Body of pancreas (tissue), 4 donors: ENCODE data around the gene MIS12. TPM values are rescaled to one million over a fixed set of nuclear protein-coding genes. Genes with fewer than 3 reads are reported as not detected.

Source experiments
- ATAC-seq: fragments of 150-250 bp; one replicate; pipeline ENCODE4 v1.9.1; 2016
- DNase-seq, 4 donors: peaks; one replicate each; pipeline ENCODE4 v3.0.0-alpha.2; 2019
- H3K27ac ChIP-seq, 4 donors: fragments of 200-600 bp; sonication (generic); 1 replicate in 3 of 4; 2 replicates in 1 of 4; pipeline versions ENCODE4 v1.5.1 to v1.6.1; 2016 to 2019; ENCODE audit warnings: mild to moderate bottlenecking in 1 of 4, mixed read lengths in 1 of 4, moderate library complexity in 1 of 4
- H3K27me3 ChIP-seq, 2 donors: fragments of 200-600 bp; sonication (generic); one replicate each; pipeline ENCODE4 v1.6.0; 2016; ENCODE audit warnings: mild to moderate bottlenecking in 1 of 2
- H3K36me3 ChIP-seq, 2 donors: fragments of 200-600 bp; sonication (generic); replicated peaks in 1 of 2; 2 replicates each; pipeline ENCODE4 v1.5.1; 2016; ENCODE audit warnings: low read depth in 2 of 2; ENCODE audit not compliant: insufficient read depth in 1 of 2
- H3K4me1 ChIP-seq: fragments of 200-600 bp; sonication (generic); one replicate; pipeline ENCODE4 v1.6.0; 2016
- H3K4me3 ChIP-seq, 2 donors: fragments of 200-600 bp; sonication (generic); 1 replicate in 1 of 2; 2 replicates in 1 of 2; pipeline ENCODE4 v1.5.1; 2016 to 2019
- H3K9me3 ChIP-seq, 3 donors: fragments of 200-600 bp; sonication (generic); 1 replicate in 2 of 3; 2 replicates in 1 of 3; pipeline ENCODE4 v1.5.1; 2016
- POLR2A ChIP-seq, 3 donors: fragments of 450-650 bp; IDR thresholded peaks; one replicate each; pipeline ENCODE4 v1.6.1; 2016; ENCODE audit warnings: antibody characterized with exemption in 3 of 3, mild to moderate bottlenecking in 2 of 3
- WGBS, 2 donors: methylation state at CpG; one replicate each; pipeline ENCODE4 v1.1.5; 2017; 5-methylcytosine and 5-hydroxymethylcytosine counted together
- intact Hi-C: fragments of 100-400 bp; cut with DNase I; formaldehyde crosslinking; loops from one replicate; pipeline ENCODE4 v1.15.1; 2023
- total RNA-seq, 2 donors: library from RNA; depleted of rRNA; stranded (reverse); fragments of >200 nt; gene quantifications; one replicate each; pipeline ENCODE4 v1.1.0, GENCODE V29; 2016
- TF ChIP-seq, protein P1 (sequence below), 7 experiments: fragments of 450-650 bp in 4 of 7; fragments of 200-600 bp in 3 of 7; sonication (generic) in 3 of 7; IDR thresholded peaks; one replicate each; pipeline ENCODE4 v1.5.1; 2016 to 2019; ENCODE audit warnings: antibody characterized with exemption in 7 of 7

The MIS12 gene
- total RNA-seq, 2 donors from 2014 or later: 7.9 to 8.6 TPM

DNA sequence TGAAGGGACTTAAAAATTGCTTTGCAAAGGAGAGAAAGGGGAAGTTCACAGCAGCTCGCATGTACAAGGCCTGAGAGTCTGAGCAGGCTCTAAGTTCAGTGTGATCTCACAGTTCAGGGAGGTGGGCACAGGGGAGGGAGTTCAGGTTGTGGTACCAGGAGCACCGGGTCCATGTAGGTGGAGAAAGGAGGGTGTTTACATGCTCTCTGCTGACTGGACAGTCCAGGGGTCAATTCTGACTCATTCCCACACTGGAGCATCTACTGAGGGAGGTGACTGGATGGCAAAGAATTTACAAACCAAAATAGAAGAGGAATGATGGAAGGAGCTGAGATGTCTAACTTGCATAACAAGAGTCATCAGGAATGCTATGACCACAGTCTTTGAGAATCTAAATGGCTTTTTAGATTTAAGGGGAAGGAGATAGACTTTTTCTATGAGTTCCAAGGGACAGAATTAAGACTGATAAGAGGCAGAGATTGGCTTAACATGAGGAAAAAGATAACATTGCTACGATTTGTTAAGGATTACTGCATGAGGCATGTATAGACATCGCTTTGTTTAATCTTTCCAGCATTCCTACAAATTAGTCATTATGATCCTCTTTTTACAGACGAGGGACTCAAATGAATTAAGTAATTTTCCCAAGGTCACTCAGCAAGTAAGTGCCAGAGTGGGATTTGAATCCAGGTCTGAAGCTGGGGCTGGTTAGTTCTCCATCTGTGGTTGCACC is 29.9 kb downstream of the MIS12 start:
- TF ChIP-seq, protein P1, sequence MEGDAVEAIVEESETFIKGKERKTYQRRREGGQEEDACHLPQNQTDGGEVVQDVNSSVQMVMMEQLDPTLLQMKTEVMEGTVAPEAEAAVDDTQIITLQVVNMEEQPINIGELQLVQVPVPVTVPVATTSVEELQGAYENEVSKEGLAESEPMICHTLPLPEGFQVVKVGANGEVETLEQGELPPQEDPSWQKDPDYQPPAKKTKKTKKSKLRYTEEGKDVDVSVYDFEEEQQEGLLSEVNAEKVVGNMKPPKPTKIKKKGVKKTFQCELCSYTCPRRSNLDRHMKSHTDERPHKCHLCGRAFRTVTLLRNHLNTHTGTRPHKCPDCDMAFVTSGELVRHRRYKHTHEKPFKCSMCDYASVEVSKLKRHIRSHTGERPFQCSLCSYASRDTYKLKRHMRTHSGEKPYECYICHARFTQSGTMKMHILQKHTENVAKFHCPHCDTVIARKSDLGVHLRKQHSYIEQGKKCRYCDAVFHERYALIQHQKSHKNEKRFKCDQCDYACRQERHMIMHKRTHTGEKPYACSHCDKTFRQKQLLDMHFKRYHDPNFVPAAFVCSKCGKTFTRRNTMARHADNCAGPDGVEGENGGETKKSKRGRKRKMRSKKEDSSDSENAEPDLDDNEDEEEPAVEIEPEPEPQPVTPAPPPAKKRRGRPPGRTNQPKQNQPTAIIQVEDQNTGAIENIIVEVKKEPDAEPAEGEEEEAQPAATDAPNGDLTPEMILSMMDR (IDR thresholded peaks at IDR 0.05): no peak
- TF ChIP-seq POLR2A (IDR thresholded peaks at IDR 0.05): no peak
- DNase-seq: peak in 1 of 4 donors; percentile 11
- WGBS, 2 donors: 50 to 54% methylated on average over 5 of the region's 5 CpGs

DNA sequence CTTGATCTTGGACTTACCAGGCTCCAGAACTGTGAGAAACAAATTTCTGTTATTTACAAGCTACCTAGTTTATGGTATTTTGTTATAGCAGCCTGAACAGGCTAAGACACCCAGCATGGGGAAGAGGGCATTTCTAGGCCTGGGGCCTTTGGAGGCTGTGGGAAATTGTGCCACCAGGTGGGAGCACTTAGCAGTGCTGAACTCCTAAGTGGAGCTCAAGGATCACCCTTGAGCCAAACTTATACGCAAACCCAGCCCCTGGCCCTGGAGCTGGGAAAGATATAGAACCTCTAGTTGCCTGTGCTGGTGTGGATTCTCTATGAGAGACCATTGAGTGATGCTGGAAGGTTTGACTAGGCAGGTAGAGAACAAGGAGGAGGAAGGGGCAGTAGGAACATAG is 36.1 kb downstream of the MIS12 start:
- intact Hi-C loops: no loop called here
- 80 to 100% methylated on average over 1 of the region's 1 CpG for whole genome bisulfite sequencing, 2 donors
- ATAC-seq: no peak
- DNase-seq: no peak
- Histone ChIP-seq H3K27me3 (no peaks in the 10 kb centered on the region), H3K4me1 (no peaks in the 10 kb centered on the region), H3K27ac (no peak overlapping the region), H3K36me3 (no peaks in the 10 kb centered on the region), H3K9me3 (no peaks in the 10 kb centered on the region), H3K4me3 (no peak overlapping the region)
- TF ChIP-seq POLR2A (IDR thresholded peaks at IDR 0.05): no peak
- TF ChIP-seq, protein P1 (IDR thresholded peaks at IDR 0.05): no peak

More for the DNA sequence above, 29.9 kb downstream of the MIS12 start:
- H3K9me3 ChIP-seq: no peaks in the 10 kb centered on the region
- intact Hi-C loops: no loop called here
- no peaks in the 10 kb centered on the region for H3K27me3 ChIP-seq
- H3K4me3 ChIP-seq: no peak overlapping the region
- no peak for ATAC-seq
- H3K36me3 ChIP-seq: no peaks in the 10 kb centered on the region
- H3K27ac ChIP-seq: no peak overlapping the region
- no peaks in the 10 kb centered on the region for H3K4me1 ChIP-seq

DNA sequence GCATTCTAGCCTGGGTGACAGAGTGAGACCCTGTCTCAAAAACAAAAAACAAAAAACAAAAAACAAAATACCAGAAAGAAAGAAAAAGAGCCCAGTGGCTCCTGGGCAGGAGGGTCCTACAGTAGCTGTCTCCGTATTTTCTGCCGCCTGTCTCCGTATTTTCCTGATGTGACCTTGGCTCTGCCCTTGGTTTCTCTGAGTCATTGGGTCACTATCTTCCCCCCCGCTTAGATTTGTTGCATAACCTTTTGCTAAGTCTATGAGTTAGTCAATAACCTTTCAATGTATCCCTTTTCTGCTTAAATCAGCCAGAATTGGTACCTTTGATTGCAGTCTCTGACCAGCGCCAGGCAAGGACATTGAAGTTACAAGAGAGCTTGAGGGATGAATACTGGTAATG is 36.9 kb downstream of the MIS12 start:
- H3K4me1 ChIP-seq: no peaks in the 10 kb centered on the region

DNA sequence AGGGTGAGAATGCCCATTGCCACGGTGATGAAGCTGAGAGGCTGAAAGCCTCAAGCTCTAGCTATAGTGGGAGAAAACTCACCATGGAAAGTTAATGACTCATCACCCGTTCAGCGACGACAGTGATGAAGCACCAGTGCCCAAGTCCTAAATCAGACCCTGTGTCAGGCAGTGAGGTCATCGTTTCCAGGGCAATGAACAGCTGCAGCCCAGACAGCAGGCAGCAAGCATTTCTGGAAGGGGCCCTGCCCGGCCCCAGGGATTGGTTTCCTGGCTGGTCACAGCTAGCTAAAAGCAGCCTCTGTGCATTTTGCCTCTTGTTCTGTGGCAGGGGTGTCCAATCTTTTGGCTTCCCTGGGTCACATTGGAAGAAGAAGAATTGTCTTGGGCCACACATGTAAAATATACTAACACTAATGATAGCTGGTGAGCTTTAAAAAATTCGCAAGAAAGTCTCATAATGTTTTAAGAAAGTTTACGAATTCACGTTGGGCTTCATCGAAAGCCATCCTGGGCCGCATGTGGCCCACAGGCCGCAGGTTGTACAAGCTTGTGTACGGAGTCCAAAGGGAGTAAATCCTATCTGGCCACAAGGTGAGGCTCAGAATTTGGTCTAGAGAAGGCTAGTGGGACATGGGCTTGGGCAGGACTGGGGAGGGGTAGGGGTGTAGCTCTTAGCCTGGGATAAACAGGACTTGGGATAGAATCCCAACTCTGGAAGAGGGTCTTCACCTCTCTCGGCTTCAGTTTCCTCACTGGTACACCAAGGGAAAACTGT is 40.6 kb downstream of the MIS12 start:
- Histone ChIP-seq H3K27ac (no peak overlapping the region), H3K36me3 (no peaks in the 10 kb centered on the region)
- peak in 3 of 4 donors; percentile 22 to 45 (median 22) for DNase-seq

More for the DNA sequence above, 36.9 kb downstream of the MIS12 start:
- H3K4me3 ChIP-seq: no peak overlapping the region
- intact Hi-C loops: no loop called here
- H3K27me3 ChIP-seq: no peaks in the 10 kb centered on the region
- no peaks in the 10 kb centered on the region for H3K9me3 ChIP-seq
- no peak for ATAC-seq
- DNase-seq: no peak
- 56 to 66% methylated on average over 5 of the region's 5 CpGs for WGBS, 2 donors
- H3K36me3 ChIP-seq: no peaks in the 10 kb centered on the region
- H3K27ac ChIP-seq: no peak overlapping the region
- TF ChIP-seq, protein P1 (IDR thresholded peaks at IDR 0.05): no peak
- TF ChIP-seq POLR2A (IDR thresholded peaks at IDR 0.05): no peak

More for the DNA sequence above, 40.6 kb downstream of the MIS12 start:
- Histone ChIP-seq H3K9me3 (no peaks in the 10 kb centered on the region), H3K27me3 (no peaks in the 10 kb centered on the region), H3K4me1 (no peaks in the 10 kb centered on the region), H3K4me3 (no peak overlapping the region)
- peak; percentile 21 for ATAC-seq
- WGBS, 2 donors: 55 to 56% methylated on average over 13 to 14 of the region's 14 CpGs
- intact Hi-C loops: no loop called here
- TF ChIP-seq, protein P1 (IDR thresholded peaks at IDR 0.05): no peak
- TF ChIP-seq POLR2A (IDR thresholded peaks at IDR 0.05): no peak
